Measurements from ENCODE around the gene SEMA3D. TPM values are rescaled to one million over a fixed set of nuclear protein-coding genes. Genes with fewer than 3 reads are reported as not detected.

The SEMA3D gene
- total and polyA plus RNA-seq, 2 of the 13 experiments (the other 11 are each of a cell fraction or from before 2014, with no cell fraction given) = 0.07 TPM; not detected in 1

DNA sequence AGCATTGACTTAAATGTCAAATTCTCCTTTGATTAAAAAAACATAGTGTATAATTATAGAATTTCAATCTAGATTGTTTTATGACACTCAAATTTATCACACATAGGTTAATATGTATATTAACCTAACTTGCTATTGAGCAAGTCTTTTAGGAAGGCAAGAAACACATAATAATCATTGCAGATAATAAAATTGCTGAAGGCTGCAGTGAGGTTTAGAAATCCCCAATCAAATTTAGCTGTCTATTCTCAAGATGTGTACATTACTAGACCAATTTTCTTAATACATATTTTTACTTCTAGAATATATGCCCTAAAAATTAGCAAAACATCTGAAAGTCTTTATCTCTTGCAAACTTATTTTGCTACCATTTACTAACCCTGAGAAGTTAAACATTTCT is 34.9 kb upstream of the SEMA3D start:
- CTCF ChIA-PET (ENCODE audit: low intra/inter-chr PET ratio, low total read pairs) = no interaction called here
- POLR2A ChIA-PET = no interaction called here
- BruUV-seq (replicated peaks) = no TSS peak
- H3K4me1 ChIP-seq (ENCODE audit: insufficient read depth, low read length) = no peaks in the 10 kb centered on the region
- FAIRE-seq (no peak), ATAC-seq (no peak), DNase-seq (ENCODE audit: low spot score) (no peak)
- no peaks in the 10 kb centered on the region for H4K20me1 ChIP-seq (ENCODE audit: insufficient read depth, low read length)
- H3K27ac ChIP-seq (ENCODE audit: extremely low read length, insufficient read depth, low read length) = no peak overlapping the region
- no peaks in the 10 kb centered on the region for H3K79me2 ChIP-seq (ENCODE audit: insufficient read depth, low read length)
- no peak overlapping the region for H3K4me2 ChIP-seq (ENCODE audit: low read depth, low read length)
- no peak overlapping the region for H3K4me3 ChIP-seq (replicated peaks in 1 of 3; ENCODE audit: insufficient read depth in 1 of 3, low read depth in 2 of 3, low read length in 3 of 3)
- in situ Hi-C loops (cut with HindIII; ENCODE audit: extremely low pct_ligation_motif_present, low pct_unique_long_range_greater_than_20kb) = no loop called here
- H2AFZ ChIP-seq (ENCODE audit: low read length) = no peak overlapping the region
- no peaks in the 10 kb centered on the region for H3K9me3 ChIP-seq (ENCODE audit: low read length)
- H3K27me3 ChIP-seq (ENCODE audit: control insufficient read depth in 1 of 2, insufficient read depth in 2 of 2, low read length in 2 of 2) = no peaks in the 10 kb centered on the region
- intact Hi-C loops (cut with micrococcal nuclease; ENCODE audit: unreplicated experiment) = no loop called here
- H3K9ac ChIP-seq (ENCODE audit: insufficient read depth, low read depth, low read length) = no peak overlapping the region
- no peaks in the 10 kb centered on the region for H3K36me3 ChIP-seq (replicated peaks in 1 of 2; ENCODE audit: control insufficient read depth in 1 of 2, insufficient read depth in 2 of 2, low read length in 2 of 2)
- TF ChIP-seq, protein P1, sequence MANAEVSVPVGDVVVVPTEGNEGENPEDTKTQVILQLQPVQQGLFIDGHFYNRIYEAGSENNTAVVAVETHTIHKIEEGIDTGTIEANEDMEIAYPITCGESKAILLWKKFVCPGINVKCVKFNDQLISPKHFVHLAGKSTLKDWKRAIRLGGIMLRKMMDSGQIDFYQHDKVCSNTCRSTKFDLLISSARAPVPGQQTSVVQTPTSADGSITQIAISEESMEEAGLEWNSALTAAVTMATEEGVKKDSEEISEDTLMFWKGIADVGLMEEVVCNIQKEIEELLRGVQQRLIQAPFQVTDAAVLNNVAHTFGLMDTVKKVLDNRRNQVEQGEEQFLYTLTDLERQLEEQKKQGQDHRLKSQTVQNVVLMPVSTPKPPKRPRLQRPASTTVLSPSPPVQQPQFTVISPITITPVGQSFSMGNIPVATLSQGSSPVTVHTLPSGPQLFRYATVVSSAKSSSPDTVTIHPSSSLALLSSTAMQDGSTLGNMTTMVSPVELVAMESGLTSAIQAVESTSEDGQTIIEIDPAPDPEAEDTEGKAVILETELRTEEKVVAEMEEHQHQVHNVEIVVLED (CRISPR knock-in tag; IDR thresholded peaks at IDR 0.05; ENCODE audit: borderline replicate concordance) = no peak
- TF ChIP-seq ZNF782 (CRISPR knock-in tag; IDR thresholded peaks at IDR 0.05; ENCODE audit: borderline replicate concordance) = no peak
- no peak for TF ChIP-seq PRMT3 (CRISPR knock-in tag; IDR thresholded peaks at IDR 0.05; ENCODE audit: borderline replicate concordance, low read depth)
- TF ChIP-seq ZNF713 (CRISPR knock-in tag; IDR thresholded peaks at IDR 0.05) = no peak
- TF ChIP-seq, protein P2, sequence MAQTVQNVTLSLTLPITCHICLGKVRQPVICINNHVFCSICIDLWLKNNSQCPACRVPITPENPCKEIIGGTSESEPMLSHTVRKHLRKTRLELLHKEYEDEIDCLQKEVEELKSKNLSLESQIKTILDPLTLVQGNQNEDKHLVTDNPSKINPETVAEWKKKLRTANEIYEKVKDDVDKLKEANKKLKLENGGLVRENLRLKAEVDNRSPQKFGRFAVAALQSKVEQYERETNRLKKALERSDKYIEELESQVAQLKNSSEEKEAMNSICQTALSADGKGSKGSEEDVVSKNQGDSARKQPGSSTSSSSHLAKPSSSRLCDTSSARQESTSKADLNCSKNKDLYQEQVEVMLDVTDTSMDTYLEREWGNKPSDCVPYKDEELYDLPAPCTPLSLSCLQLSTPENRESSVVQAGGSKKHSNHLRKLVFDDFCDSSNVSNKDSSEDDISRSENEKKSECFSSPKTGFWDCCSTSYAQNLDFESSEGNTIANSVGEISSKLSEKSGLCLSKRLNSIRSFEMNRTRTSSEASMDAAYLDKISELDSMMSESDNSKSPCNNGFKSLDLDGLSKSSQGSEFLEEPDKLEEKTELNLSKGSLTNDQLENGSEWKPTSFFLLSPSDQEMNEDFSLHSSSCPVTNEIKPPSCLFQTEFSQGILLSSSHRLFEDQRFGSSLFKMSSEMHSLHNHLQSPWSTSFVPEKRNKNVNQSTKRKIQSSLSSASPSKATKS (CRISPR knock-in tag; IDR thresholded peaks at IDR 0.05) = no peak
- no peak for TF ChIP-seq ZNF607 (CRISPR knock-in tag; IDR thresholded peaks at IDR 0.05; ENCODE audit: borderline replicate concordance)
- TF ChIP-seq, protein P3, sequence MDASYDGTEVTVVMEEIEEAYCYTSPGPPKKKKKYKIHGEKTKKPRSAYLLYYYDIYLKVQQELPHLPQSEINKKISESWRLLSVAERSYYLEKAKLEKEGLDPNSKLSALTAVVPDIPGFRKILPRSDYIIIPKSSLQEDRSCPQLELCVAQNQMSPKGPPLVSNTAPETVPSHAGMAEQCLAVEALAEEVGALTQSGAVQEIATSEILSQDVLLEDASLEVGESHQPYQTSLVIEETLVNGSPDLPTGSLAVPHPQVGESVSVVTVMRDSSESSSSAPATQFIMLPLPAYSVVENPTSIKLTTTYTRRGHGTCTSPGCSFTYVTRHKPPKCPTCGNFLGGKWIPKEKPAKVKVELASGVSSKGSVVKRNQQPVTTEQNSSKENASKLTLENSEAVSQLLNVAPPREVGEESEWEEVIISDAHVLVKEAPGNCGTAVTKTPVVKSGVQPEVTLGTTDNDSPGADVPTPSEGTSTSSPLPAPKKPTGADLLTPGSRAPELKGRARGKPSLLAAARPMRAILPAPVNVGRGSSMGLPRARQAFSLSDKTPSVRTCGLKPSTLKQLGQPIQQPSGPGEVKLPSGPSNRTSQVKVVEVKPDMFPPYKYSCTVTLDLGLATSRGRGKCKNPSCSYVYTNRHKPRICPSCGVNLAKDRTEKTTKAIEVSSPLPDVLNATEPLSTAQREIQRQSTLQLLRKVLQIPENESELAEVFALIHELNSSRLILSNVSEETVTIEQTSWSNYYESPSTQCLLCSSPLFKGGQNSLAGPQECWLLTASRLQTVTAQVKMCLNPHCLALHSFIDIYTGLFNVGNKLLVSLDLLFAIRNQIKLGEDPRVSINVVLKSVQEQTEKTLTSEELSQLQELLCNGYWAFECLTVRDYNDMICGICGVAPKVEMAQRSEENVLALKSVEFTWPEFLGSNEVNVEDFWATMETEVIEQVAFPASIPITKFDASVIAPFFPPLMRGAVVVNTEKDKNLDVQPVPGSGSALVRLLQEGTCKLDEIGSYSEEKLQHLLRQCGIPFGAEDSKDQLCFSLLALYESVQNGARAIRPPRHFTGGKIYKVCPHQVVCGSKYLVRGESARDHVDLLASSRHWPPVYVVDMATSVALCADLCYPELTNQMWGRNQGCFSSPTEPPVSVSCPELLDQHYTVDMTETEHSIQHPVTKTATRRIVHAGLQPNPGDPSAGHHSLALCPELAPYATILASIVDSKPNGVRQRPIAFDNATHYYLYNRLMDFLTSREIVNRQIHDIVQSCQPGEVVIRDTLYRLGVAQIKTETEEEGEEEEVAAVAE (CRISPR knock-in tag; IDR thresholded peaks at IDR 0.05; ENCODE audit: borderline replicate concordance) = no peak
- TF ChIP-seq, protein P4, sequence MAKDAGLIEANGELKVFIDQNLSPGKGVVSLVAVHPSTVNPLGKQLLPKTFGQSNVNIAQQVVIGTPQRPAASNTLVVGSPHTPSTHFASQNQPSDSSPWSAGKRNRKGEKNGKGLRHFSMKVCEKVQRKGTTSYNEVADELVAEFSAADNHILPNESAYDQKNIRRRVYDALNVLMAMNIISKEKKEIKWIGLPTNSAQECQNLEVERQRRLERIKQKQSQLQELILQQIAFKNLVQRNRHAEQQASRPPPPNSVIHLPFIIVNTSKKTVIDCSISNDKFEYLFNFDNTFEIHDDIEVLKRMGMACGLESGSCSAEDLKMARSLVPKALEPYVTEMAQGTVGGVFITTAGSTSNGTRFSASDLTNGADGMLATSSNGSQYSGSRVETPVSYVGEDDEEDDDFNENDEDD (CRISPR knock-in tag; IDR thresholded peaks at IDR 0.05; ENCODE audit: borderline replicate concordance) = no peak
- TF ChIP-seq MAFF (IDR thresholded peaks at IDR 0.05; ENCODE audit: low read depth, low read length) = no peak
- no peak for TF ChIP-seq ZNF605 (CRISPR knock-in tag; IDR thresholded peaks at IDR 0.05)
- no peak for TF ChIP-seq ZNF7 (CRISPR knock-in tag; IDR thresholded peaks at IDR 0.05)
- no peak for TF ChIP-seq AGO2 (optimal IDR thresholded peaks at IDR 0.05; ENCODE audit: low read depth, low read length)
- no peak for TF ChIP-seq HDAC2 (CRISPR knock-in tag; IDR thresholded peaks at IDR 0.05)
- TF ChIP-seq, protein P5, sequence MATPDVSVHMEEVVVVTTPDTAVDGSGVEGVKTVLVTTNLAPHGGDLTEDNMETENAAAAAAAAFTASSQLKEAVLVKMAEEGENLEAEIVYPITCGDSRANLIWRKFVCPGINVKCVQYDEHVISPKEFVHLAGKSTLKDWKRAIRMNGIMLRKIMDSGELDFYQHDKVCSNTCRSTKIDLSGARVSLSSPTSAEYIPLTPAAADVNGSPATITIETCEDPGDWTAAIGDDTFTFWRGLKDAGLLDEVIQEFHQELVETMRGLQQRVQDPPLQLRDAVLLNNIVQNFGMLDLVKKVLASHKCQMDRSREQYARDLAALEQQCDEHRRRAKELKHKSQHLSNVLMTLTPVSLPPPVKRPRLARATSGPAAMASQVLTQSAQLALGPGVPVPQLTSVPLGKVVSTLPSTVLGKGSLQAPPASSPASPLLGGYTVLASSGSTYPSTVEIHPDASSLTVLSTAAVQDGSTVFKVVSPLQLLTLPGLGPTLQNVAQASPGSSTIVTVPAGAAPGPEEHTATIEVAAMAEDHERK (CRISPR knock-in tag; IDR thresholded peaks at IDR 0.05; ENCODE audit: low read depth) = no peak
- no peak for TF ChIP-seq NR3C1 (CRISPR knock-in tag; IDR thresholded peaks at IDR 0.05)
